Activated CD4-positive, CD25-positive, alpha-beta regulatory T cell treated with anti-CD3 and anti-CD28 coated beads, Interleukin-2, amount 50 U/mL, for 24 hours (primary cell): ENCODE results near the gene OR2AT4.
"Not testable (repeated sequence)": the region's sequence is repeated elsewhere in the genome, so short reads cannot be mapped to it uniquely, and the experiment has no call there.

Experiments used
- ATAC-seq, 2 donors: fragments of 150-1000 bp; cut with Tn5 transposase; one replicate each; pipeline ENCODE4 v1.10.0; 2021; ENCODE audit warnings: mild to moderate bottlenecking in 1 of 2, moderate library complexity in 1 of 2

Gene OR2AT4

DNA sequence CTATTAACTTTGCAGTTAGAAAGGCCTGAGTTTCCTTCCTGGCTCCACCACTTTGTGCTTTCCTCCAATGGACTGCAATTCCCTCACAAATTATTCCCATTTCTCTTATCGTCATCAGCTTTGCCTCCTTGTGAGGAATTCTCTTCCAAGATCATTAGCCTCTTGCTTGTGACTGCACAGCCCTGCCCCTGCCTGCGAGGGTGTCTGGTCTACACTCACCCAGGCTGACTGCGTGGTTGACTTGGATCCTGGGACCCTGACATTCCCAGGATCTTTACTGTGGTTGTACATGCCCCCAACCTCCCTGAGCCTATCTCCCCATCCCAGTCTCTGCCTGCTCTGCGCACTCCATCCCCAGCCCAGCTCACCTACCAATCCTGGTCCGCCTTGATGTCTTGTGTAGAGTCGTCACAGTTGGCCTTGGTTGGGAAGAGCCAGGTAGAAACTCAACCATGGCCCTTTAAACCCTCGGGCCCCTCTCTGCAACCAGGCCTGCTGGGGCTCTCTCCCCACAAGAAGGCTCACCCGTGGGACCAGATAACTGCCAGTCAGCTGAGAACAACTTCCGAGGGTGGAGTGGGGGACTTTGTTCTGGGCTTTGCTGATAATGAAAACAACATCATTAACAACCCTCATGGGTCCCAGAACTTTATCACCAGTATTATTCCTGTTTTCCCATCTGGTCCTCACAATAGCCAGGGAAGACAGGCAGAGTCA, at the start of gene OR2AT4:
Gene OR2AT4, minus strand, starts transcription at position 421 of the 717 bp plus-strand sequence.
- no peak for ATAC-seq

DNA sequence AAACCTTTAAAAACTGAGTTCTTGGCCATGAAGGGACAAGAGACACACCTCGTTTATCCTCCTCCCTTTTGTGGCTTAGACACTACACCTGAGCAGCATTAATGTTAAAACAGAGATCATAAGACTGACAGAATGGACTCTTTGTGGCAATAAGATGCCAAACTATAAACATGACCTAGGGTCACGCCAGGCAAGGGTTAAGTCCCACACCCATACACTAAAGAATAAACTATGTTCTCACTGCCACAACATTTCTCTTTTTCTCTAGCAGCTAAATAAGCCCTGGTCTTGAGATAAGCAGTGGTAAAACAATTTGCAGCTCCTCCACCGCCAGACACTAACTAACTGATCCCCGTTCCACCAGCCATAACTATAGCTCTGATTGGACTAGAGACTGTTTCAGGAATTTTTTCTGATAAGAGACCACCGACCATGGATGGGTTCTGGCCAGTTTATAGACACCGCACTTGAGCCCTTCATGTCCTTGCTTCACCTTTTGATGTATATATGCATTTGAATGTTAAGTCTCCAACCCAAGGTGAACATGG, 49.4 kb upstream of the OR2AT4 start:
- no peak for ATAC-seq

DNA sequence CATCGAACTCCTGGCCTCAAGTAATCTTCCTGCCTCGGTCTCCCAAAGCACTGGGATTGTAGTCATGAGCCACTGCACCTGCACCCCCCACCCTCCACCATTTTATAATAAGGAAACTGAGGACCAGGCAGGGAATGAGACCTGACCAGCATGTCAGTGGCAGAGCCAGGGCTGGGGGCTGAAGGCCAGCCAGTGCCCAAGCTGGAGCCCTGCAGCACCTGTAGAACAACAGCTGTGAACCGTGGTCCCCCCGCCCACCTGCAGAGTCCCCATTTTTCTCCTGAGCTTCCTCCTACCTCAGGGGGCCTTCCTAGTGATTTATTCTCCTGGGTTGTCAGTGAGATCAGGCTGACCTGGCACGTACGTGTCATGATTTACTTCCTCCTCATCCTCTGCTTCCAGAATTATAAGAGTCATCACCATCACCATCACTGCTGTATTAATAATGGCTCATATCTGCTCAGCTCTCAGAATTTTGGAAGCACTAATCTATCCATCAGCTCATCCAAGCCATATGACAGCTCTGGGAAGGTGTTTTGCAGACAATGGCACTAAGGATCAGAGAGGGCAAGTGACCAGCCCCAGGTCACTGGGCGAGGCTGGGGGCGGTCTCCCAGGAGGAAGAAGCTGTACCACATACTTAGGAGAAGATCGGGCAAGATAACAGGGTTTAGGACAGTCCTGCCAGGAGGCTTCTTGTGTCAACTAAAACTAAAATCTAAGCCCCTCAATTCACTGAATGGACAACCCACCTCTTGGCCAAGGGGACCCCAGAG, 48.7 kb upstream of the OR2AT4 start:
- ATAC-seq = no peak

DNA sequence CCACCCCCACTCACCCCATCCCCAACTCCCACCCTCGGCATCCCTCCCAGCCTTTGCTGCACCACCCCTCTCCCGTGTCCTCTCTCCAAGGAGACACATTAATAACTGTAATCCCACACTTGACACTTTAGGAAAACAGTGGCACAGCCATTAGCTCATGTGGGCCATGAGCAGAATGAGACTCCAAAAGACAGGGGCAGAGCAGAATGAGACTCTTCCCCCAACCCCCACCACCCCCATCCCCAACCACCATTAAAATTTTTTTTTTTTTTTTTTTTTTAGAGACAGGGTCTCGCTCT, 48.0 kb upstream of the OR2AT4 start:
- ATAC-seq = no peak

DNA sequence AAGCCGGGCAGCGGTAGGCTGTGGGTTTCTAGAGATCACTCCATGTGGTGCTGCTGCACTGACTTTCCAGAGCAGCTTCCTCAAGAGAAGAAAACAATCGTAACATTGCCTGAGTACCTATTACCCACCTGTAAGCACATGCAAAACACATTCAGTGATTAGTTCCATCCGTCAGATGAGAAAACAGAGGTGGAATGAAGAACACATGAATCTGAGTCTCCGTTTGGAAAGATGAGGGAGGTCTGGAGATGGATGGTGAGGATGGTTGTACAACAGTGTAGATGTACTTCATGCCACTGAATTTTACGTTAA, 46.7 kb upstream of the OR2AT4 start:
- ATAC-seq = no peak

DNA sequence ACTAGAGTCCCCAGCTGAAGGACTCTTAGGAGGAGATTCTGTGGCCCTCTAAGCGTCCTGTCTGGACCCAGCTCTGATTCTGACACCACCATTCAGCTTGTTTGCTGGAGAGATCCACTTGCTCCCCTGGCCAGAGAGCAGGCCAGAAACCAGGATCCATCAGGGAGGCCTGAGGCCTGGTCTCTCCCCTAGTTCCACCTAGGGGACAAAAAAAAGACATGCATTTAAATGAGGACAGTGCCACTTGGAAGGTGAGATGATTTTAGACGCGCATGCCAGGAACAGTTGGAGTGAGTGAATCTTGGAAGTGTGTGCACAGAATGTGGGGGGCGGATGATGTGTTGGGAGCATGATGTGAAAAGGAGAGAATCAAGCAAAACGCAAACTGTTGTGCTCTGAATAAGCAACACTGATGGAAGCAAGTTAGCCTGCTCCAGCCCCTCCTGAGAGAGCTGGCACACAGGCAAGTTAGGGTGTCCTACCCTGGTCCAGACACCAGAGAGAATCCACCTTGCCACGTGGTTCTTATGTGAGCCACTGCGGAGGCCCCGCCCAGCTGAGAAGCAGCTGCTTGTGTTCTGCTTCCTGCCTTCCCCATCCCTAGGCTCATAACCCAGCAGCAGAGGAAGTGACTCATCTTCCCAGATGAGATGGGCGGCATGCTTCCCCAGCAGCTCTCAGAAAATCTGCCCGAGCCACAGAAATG, 46.2 kb upstream of the OR2AT4 start:
- ATAC-seq = peak; percentile 90 to 93

DNA sequence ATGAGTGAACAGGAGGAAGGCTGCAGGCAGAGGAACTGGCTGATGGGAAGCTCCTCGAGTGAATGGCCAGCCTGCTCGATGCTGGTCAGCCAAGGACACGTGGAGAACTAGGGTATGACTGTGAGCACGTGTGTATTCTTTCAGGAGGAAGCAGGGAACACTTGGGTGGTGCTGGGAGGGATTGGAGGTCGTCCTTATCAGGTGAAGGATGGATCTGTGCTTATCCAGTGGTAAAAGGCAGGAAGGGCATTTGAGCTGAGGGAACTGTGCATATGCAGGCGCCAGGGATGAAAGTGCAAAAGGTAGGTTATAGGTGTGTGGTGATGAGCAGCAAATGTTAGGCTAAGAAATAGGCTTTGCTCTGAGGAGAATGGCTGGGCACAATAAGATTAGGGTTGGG, 44.5 kb upstream of the OR2AT4 start:
- ATAC-seq = no peak

DNA sequence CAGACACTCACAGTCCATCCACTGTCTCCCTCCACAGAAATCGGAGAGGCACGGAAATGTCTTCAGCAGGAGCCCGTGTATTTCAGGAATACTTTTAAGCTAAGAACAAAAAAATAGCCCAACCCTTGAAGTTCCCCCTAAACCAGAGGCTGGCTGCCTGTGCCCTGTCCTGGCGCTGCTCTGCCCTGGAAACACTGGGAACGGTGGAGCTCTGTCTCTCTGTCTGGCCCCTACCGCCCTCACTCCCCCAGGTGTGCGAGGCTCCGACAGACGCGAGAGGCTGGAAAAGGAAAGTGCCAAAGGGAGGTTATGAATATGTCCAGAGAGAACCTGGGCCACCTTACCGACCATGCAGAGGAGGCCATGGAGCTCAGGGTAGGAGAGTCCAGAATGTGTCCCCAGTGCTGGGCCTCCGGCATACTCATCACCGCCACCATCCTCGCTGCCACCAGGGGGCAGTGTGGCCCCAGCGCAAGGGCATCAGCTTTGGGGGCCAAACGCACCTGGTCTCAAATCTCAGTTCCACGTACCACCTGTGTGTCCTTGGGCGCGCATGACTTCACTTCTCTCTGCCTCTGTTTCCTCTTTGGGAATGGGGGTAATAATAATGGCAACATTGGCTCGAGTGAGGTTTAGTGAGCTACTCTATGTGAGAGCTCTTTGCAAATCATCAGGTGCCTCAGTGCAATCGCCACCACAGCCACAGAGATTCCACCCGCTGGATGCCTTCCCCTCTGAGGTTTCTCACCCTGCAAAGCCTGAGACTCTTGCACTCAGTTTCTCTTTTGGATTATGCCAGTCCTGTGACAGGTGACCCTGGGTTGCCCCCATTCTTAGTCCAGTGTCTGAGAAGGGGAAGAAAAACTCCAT, 43.8 kb upstream of the OR2AT4 start:
- peak; percentile 53 to 55 for ATAC-seq

DNA sequence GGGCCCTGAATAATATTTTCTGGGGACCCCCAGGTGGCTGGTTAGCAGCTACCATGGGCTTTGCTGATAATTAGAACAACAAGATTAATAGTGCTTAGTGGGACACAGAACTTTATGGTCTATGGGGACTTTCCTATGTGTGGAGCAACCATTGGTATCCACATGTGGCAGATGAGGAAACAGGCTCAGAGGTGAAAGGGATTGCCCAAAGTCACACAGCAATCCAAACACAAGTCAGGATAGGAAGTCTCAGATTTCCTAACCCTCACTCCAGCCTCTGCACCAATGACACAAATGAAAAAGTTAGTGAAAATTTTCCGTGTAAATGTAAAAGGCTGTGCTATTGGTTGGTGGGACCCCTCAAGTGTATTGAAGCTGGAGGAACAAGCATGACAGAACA, 39.0 kb upstream of the OR2AT4 start:
- ATAC-seq = no peak

DNA sequence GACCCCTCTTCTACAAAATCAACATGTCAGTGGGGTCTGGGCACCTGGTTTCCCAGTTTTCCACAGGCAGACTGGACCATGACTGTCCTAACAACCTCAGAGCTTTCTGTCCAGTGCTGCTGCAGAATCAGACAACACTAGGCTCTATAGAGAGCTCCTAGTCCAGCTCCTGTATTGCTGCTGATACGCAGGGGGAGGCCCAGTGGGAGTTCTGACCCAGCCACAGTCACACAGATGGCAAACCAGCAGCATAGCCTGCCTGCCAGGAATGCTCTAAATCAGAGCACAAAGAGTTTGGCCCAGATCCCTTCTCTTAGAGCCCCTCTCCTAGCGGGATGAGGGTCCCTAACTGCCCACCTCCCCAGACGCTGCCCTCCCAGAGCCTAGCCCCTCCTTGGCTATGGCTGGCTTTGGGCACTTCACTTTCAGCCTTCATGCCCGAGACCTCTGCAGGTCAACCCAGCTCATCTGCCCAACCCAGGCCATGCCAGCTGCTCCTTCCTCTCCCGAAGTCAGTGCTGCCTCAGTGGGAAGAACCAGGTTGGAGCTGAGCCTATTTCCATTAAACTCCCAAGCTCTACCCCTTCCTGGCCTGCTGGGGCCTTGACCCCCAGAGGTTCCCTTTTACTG, 38.5 kb upstream of the OR2AT4 start:
- no peak for ATAC-seq

DNA sequence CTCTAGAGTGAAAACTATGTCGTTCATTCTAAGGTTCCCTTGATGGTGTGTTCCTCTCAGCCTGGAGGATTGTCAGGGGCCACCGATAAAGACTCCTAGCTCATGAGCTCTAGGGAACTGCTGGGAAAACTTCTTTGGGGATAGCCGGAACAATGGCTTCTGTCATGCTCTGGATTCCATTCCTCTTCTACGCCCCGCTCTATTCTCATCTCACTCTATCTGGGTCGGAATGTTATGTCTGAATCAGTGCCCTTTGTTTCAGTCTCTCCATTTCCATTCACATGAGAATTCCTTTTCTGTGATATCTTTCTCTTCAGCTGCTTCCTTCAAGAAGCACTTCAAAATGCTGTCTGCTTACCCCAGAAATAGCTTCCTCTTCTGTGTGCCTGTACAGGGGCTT, 37.3 kb upstream of the OR2AT4 start:
- ATAC-seq = no peak

DNA sequence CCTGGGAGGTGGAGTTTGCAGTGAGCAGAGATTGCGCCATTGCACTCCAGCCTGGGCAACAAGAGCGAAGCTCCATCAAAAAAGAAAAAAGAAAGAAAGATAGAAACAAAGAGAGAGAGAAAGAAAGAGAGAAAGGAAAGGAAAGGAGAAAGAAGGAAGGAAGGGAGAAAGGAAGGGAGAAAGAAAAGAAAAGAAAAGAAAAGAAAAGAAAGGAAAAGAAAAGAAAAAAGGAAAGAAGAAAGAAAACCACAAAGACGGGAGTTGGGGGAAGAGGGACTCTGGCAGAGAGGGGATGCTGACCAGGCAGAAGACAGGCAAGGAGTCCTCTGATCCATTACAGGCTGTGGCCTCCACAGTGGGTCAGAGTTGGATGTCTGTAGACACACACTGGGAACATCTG, 35.4 kb upstream of the OR2AT4 start:
- ATAC-seq = no peak

DNA sequence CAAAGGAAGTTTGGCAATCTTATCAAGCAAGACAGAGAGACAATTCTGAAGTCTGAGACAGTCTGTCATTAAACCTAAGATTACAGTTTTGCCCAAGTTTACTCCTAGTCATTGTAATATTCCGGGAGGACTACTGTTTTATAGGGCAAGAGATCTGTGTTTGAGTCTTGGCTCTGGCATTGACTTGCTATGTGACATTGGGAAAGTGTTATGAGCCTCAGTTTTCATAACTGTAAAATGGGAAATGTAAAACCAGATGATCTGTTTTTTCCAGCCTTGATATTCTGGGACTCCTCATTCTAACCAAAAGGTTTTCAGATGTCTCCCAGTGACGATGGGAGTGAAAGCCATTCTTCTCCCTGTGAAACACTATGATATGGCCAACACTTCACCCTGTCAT, 29.9 kb upstream of the OR2AT4 start:
- ATAC-seq = no peak

DNA sequence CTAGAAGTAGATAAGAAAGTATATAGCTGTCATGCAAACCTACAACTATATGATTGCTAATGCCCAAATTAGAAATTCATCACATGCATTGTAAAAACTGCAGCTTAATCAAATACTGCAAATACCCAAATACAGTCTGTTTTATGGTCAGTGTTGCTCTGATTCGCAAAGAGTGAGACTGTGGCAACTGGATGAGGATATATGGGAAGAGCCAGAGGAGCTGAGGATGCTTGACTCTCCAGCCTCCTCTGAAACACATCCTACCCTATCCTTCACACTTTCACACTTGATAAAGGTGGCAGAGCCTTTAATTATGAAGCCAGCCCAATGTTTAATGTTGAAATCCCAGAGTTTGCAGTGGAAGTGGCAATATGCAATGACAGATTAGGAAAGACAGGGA, 21.9 kb upstream of the OR2AT4 start:
- no peak for ATAC-seq

DNA sequence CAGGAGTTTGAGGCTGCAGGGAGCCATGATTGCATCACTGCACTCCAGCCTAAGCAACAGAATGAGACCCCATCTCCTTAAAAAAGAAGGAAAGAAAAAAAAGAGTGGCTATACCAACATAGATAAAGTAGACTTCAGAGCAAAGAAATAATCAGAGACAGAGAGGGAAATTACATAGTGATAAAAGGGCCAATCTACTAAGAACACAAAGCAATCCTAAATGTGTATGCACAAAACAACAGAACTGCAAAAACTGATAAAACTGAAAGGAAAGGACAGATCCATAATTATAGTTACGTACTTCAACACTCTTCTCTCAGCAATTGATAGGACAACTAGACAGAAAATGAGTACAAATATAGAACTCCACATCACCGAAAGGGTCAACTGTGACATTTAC, 17.8 kb upstream of the OR2AT4 start:
- no peak for ATAC-seq

DNA sequence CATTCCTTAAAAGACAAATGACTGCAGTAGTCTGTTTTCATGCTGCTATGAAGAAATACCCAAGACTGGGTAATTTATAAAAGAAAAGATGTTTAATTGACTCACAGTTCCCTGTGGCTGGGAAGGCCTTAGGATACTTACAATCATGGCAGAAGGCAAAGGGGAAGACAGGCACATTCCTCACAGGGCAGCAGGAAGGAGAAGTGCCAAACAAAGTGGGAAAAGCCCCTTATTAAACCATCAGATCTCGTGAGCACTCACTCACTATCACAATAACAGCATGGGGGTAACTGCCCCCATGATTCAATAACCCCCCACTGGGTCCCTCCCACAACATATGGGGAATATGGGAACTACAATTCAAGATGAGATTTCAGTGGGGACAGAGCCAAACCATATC, 16.4 kb upstream of the OR2AT4 start:
- ATAC-seq = no peak

DNA sequence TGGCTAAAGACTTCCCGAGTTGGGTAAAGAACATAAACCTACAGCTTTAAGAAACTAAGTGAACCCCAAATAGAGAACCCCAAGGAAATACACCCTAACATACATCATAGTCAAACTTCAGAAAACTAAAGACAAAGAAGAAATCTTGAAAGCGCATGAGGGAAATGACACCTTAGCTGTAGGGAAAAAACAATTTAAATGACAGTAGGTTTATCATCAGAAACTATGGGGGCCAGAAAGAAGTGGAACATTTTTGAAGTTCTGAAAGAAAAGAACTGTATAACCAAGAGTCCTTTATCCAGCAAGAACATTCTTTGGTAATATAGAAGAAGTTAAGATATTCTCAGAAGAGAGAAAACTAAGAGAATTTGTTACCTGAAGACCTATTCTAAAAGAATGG, 15.5 kb upstream of the OR2AT4 start:
- no peak for ATAC-seq

DNA sequence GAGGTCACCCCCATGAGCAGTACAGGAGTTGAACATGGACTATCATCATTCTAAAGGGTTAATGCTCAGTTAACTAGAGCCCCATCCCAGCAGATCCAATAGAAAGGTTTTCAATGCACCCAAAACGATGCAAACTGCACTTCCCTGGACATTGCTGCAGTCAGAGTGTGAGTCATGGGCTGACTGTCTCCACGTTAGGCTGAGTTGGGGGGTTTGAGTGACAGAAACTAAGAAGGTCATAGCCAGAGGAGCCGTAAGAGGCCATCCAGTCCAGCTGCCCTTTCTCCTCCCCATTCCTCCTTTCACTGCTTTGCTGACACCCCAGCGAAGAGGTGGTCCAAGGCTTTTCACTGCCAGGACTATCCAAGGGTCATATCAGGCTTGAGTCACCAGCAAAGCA, 10.5 kb upstream of the OR2AT4 start:
- ATAC-seq = no peak

DNA sequence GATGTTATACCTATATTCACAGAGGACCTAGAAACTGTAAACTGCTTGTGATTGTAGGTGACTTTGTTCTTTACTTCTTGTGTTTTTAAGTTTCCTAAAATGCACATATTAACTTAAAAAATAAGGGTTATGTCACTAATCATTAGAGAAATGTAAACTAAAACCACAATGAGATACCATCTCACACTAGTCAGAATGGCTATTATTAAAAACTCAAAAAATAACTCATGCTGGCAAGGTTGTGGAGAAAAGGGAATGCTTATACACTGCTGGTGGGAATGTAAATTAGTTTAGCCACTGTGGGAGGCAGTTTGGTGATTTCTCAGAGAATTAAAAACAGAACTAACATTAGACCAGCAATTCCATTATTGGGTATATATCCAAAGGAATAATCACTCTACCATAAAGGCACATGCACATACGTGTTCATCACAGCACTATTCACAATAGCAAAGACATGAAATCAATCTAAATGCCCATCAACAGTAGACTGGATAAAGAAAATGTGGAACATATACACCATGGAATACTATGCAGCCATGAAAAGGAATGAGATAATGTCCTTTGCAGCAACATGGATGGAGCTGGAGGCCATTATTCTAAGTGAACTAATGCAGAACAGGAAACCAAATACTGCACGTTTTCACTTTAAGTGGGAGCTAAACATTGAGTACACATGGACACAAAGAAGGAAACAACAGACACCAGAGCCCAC, 9.4 kb upstream of the OR2AT4 start:
- ATAC-seq = not testable (repeated sequence)

DNA sequence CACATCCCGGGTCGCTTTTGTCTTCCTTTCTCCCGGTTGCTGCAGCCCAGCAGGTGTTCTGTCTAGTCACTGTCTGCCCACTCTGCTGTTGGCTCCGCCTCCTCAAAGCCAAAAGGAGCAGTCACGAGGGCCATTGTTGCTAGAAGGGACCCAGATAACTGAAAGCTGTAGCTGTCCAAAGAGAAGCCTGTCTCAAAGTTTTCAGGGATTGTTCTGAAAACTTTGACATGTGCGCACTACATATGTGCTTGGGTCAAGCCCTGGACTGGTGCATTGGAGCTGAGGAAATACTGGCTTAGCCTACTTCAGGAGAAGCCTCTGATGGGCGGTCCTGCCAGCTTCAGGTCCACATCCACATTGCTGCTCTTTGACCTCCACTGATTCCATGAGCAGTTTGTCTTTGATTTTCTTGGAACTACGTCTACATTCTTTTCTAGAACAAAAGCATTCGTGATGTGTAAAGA, 8.8 kb upstream of the OR2AT4 start:
- no peak for ATAC-seq

DNA sequence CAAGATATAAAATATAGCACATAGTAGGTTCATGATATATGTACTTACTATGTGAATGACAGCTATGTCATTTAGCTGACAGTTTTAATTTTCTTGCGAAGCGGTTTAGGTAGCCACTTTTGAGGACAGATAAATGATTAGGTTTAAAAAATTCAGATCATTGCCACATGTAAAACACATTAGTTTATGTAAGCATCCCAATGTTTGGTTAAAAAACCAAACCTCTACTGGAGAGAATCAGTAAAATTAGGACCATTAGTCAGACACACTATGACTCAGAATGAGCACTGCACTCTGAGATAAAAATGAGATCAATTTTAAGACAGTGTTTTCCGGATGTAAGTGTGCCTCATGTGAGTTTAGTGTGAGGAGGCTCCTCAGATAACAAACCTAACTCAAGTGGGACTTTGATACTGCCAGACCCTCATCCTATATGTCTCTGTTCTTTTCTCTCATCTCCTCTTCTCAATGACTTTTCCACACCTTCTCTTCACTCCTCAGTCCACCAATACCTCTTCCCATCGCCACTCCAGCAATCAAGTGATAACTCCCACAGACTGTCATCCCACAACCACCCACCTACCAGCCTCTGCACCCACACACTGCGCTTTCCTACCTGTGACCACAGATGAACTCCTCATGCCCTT, 6.8 kb upstream of the OR2AT4 start:
- peak; percentile 68 to 75 for ATAC-seq
